HCEC 1CT (cell line): ENCODE data around the gene GTF2F1.
"Not testable (repeated sequence)": the region's sequence is repeated elsewhere in the genome, so short reads cannot be mapped to it uniquely, and the experiment has no call there.

Experiments used
- DNase-seq: peaks from one replicate; pipeline ENCODE4 v3.0.0-alpha.2; 2017

Gene GTF2F1, protein sequence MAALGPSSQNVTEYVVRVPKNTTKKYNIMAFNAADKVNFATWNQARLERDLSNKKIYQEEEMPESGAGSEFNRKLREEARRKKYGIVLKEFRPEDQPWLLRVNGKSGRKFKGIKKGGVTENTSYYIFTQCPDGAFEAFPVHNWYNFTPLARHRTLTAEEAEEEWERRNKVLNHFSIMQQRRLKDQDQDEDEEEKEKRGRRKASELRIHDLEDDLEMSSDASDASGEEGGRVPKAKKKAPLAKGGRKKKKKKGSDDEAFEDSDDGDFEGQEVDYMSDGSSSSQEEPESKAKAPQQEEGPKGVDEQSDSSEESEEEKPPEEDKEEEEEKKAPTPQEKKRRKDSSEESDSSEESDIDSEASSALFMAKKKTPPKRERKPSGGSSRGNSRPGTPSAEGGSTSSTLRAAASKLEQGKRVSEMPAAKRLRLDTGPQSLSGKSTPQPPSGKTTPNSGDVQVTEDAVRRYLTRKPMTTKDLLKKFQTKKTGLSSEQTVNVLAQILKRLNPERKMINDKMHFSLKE

DNA sequence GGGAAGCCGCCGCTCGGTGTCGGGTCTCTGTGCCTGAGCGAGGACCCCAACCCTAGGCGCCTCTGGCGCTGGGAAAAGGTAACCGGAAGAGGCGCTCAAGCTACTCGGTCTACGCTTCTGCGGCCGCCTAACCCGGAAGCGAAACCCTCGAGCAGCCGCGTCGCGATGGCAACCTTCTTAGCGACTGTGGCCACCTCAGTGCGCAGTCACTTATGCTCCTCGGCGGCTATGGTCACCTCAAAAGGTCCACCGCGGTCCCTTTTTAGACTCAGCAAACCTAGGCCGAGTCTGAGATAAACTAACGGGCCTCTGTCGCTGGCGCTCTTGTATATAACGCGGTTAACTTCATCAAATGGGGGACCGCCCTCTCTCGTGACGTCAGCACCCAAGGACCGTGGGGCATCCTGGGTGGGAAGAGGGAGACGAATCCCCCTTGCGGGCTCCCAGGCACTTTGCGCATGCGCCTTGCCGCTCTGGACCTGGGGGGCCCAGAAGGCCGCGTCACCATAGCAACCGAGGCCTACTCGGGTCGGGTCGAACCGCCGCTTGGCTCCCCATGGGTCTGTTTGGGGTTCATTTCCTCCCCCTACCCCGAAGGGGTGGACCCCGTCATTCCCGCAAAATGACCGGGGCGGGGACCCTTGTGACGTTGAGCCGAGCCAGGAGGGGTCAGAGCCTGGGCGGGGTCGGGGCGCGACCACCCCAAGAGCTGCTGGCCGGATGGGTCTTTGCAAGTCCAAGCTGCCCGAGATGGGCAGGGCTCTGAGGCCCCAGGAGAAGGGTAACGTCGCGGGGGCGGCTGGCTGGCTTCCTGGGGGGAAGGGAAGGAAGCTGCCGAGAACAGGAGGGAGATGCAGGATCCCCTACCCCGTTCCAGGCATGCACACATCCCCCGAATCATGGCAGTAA lies at the start of gene GTF2F1:
GTF2F1 (minus strand) TSS at position 91 of the 909 bp plus-strand sequence. CDS start 169 bp downstream, outside the sequence.
- peak; percentile 91 for DNase-seq

DNA sequence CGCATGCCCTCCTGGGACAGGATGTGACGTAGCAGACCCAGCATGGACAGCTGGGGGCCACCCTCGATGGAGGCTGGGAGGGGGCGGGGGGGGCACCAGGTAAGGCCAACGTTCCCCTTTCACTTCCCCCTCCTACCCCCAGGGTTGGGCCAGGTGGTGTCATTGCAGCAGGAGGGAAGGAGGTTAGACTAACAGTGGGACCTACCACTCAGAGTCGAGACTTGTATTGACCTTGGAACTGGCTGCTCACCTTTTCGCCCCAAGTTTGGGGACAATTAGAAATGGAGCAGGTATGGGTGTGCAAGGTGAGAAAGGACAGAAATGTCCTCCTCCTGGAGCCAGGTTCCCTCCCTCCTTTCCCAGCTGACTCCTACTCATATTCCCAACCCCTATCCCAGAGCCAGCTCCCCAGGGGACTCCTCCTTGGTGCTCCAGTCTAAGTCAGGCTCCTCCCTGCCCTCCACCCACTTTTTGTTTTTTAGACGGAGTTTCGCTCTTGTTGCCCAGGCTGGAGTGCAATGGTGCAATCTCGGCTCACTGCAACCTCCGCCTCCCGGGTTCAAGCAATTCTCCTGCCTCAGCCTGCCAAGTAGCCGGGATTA lies 49.2 kb upstream of the GTF2F1 start:
- DNase-seq, result no peak

DNA sequence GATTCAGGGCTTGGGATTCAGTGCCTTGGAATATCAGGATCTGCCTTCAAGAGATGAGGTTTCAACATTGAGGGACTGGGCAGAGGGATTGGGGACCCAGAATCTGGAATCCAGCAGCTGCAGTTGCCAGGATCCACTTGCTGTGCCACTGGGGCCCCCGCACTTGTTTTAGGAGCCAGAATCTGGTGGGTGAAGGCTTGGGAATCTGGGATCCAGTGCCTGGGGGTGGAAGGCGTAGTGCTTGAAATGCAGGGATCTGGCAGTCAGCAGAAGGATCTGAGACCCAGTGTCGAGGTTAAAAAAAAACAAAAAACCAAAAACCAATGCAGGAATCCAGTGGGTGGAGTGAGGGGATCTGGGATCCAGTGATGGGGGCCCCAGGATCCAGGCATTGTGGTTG lies 47.9 kb upstream of the GTF2F1 start:
- DNase-seq, result no peak

DNA sequence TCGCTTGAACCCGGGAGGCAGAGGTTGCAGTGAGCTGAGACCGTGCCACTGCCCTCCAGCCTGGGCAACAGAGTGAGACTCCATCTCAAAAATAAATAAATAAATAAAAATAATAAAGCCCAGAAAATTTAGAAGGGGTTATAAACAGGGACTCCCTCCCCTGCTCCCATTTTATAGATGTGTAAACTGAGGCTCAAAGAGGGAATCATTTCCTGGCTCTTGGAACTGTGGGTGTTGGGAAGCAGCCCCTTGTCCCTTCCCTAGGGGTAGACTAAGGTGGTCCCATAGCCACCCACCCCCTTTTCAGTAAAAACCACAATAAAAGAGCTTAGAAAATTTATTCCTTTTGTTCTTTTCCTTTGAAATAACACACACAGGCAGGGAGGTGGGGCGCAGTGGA lies 46.8 kb upstream of the GTF2F1 start:
- no peak for DNase-seq

DNA sequence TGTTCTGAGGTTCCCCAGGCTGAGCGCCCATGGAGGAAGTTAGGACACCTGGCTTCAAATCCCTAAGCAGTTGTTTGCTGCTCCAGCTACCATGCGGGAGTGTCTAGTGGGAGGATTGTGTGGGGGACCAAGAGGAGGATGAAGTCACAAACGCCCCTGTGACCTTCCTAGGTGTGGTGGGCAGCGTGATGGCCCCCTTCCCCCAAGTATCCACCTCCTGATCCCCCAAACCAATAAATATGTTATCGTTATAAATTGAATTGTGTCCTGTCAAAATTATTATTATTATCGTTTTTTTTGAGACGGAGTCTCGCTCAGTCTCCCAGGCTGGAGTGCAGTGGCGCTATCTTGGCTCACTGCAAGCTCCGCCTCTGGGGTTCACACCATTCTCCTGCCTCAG lies 40.7 kb upstream of the GTF2F1 start, which contains the start of gene SLC25A41:
SLC25A41 (minus strand) TSS at position 101 of the 400 bp plus-strand sequence; CDS start at position 31, 70 bp downstream.
- no peak for DNase-seq

DNA sequence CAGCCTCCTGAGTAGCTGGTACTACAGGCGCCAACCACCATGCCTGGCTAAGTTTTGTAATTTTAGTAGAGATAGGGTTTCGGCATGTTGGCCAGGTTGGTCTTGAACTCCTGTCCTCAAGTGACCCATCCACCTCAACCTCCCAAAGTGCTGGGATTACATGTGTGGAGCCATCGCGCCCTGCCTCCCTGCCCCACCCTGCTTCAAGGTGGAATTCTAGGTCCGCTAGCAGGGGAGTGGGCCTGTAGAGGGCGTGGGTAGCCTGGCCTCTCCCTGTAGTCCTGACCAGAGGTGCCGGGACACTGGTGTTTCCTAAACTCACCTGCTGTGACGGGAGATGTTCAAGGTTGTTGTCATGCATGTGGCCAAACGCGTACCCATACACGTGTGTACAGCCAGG lies 40.2 kb upstream of the GTF2F1 start:
- DNase-seq, result no peak

DNA sequence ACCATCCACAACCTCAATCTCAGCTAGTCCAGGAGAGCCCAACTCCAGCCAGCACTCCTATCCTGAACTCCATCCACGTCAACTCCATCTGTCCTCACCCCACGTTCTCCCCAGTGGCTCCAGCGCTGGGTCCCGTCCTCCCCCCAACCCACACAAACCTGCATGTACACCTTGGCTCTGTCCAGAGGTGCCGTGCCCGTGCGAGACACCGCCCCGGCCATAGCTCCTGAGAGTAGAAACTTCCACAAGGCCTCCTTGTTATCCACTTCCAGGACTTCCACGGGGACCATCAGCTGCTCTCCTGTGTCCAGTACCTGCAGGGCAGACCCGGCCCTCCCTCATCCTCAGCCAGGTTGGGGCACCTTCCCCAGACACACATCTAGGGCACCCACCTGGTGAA lies 38.9 kb upstream of the GTF2F1 start:
- no peak for DNase-seq

DNA sequence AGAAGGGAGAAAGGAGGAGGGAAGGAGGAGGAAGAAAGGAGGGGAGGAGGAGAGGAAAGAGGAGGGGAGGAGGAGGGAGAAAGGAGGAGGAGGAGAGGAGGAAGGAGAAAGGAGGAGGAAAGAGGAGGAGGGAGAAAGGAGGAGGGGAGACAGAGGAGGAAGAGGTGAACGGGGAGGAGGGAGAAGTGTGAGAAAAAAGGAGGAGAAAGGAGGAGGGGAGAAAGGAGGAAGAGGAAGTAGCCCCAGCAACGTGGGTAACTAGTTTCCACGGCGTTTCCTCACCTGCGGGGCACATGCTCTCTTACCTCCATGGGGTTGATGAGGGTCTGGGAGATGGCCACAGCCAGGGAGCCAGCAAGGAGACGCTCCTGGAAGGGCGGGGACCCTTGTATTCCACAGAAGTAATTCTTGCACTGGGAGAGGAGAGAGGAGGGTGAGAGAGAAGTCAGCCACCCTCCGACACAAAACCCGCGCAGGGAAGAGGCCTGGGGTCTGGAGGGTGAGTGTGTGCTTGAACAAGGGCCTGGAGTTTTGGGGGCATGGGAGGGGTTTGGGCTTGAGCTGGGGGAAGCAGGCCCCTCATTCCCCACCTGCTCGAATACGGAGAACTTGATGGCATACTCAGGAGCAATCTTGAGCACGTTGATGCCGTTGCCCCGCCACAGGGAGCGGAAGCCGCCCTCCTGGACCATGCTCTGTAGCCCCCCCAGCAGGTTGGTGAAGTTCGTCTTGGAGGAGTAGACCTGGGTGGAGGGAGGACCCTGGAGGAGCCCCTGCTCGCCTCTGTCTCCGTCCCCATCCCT lies 36.7 kb upstream of the GTF2F1 start:
- no peak for DNase-seq

DNA sequence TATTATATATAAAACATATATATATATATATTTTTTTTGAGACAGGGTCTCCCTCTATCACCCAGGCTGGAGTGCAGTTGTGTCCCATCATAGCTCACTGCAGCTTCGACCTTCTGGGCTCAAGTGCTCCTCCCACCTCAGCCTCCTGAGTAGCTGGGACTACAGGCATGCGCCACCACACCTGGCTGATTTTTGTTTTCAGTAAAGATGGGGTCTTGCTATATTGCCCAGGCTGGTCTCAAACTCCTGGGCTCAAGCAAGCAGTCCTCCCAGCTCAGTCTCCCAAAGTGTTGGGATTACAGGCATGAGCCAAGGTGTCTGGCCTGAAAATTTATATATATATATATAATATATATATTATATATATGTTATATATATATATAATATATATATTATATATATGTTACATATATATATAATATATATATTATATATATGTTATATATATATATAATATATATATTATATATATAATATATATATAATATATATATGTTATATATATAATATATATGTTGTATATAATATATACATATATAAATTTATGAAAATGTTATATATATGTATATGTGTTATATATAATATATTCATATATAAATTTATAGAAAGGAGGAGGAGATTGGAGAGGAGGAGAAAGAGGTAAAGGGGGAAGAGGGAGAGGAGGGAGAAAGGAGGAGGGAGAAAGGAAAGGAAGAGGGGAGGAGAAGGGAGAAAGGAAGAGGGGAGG lies 35.9 kb upstream of the GTF2F1 start:
- not testable (repeated sequence) for DNase-seq

DNA sequence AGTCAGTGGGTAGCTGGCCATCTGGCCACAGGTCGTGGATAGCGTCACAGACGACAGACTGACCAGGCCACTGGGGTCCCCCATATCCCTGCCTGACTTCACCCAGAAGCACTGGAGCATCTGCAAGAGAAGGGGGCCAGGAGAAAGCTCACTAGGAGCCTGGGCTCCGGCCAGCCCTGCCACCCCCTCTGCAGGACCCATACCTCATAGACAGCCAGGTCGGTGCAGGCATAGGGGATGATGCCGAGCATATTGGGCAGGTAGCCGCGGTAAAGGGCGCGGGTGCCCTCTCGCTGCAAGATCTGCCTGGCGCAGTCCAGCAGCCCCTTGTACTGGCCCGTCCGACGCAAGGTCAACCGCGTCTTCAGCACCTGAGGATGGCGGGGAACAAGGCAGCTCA lies 34.2 kb upstream of the GTF2F1 start:
- DNase-seq, result no peak

DNA sequence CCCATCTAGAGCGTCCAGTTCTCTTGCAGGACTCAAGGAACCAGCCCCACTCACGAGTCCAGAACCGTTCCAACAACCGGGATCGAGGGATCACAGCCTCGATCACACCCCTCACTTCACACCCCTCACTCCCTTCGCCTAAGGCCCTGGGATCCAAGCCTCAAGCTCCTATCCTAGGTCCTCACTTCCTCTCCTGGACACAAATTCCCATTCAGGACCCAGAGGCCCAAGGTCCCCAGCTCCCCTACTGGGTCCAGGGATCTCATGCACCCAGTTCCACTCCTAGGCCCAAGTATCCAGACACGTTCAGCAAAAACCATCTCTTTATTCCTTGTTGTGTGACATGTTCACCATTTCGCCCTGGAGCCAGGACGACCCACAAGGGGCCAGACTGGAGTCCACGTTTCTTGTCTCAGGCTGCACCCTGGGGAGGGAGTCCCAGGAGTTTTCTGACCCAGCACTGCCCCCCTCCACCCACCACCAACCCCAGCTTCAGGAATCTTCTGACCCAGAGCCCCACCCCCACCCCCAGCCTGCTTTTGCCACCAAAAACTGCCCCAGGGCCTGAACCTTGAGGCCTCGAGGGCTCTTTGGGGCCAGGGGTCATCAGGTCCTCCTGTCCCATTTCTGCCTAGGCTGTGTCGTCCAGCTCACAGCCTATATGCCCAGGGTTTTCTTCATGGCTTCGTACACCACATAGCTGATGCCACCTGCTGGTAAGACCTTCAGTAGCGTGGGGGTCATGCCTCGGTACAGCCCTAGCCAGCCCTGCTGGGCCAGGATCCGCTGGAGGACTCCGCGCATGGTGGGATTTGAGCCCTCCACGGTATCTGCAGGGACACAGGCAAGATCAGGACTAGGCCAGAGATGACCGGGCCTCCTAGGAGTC lies 33.0 kb upstream of the GTF2F1 start:
- no peak for DNase-seq

DNA sequence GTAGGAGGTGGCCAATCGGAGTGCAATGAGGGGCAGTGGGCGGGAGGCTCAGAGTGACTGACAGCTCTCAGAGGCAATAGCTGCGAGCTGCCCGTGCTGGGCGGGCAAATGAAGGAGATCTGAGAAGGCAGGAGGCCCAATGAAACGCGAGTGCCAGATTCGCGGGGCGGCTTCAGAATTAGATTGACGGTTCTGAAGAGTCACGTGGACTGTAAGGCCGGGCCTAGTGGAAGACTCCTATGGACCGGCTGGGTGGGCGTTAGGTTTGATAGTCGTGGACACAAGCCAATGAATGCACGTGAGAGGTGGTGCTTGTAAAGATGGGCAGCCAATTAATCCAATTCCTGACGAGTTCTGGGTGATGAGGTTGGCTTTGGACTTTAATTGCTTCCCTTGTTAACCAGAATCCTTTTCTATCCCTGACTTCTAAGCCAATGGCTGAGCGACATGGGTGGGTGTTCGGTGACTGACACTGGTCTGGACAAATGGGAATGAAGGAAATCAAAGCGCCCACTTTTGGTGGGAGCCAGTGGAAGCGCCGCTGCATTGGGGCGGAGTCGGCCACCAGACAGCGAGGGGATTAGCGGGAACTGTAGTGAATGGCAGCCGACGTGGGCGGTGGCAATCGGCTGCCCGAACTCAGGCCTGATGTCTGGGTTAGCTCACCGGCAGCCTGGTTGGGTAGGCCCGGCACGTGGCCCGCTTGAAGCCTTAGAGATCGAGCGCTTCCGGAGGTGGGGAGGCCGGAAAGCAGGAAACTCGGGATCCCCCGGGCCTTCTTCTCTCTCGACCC lies 32.2 kb upstream of the GTF2F1 start:
- DNase-seq, result peak; percentile 100

DNA sequence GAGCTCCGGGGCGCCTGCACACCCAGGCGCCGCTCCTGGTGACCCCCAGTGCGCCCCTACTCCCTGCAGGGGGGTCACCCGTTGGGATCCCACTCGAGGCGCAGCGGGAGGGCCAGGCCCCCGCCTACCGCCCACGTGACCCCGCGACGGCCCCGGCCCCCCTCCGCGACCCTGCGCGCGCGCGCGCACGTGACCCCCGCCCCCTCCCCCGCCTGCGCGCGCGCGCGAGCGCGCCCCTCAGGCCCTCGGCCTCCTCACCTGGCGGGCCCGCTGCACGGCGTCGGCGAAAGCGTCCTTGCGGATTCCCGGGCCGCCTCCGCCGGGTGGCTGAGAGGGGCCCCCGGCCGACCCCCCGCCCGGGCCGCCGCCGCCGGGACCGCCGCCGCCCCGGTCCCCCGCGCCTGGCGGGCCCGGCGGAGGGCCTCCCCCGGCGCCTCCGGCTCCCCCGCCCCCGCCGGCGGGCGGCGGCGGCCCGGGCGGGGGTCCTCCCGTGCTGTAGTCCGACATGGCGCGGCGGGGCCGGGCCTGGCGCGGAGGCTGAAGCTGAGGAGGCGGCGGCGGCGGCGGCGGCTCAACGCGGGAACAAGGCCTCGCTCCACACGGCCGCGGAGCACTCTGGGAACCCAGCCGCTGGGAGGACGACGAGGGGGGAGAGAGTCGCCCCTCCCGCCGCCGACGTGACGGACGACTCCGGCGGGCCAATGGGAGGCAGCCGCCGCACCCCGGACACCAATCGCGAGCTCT lies 31.4 kb upstream of the GTF2F1 start, which contains the start of gene KHSRP:
KHSRP (minus strand) TSS at position 617 of the 744 bp plus-strand sequence; CDS start at position 507, 110 bp downstream.
- no peak for DNase-seq

DNA sequence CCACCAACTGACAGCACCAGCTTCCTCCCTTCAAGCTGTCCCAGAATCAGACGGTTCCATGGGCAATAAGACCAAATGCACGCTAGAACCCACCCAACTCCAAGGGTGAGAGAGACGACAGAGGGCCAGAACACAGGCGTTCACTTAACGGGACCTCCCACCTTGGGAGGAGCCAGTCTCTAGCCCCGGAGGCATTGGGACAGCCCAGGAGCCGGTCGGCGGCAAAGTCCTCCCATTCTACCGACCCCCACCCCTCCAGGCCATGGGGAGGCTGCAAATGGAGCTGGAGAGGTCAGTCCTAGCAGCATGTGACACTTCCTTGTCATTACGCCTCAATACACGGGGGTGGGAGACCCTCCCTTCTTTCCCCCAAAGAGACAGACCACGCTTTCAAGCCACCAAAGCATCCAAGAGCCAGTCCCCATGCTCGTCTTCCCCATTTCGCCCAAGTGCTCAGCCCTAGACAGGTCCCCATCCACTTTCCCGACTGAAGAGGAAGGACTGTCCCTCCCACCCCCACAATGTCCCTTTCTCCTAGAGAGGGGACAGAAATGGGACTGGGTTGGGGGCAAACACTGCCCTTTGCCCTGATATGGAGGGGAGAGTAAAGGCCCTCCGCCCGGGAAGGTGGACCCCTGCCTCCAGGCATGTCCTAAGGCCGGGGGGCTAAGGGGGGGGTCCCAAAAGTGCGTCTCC lies 30.7 kb upstream of the GTF2F1 start:
- peak; percentile 47 for DNase-seq

DNA sequence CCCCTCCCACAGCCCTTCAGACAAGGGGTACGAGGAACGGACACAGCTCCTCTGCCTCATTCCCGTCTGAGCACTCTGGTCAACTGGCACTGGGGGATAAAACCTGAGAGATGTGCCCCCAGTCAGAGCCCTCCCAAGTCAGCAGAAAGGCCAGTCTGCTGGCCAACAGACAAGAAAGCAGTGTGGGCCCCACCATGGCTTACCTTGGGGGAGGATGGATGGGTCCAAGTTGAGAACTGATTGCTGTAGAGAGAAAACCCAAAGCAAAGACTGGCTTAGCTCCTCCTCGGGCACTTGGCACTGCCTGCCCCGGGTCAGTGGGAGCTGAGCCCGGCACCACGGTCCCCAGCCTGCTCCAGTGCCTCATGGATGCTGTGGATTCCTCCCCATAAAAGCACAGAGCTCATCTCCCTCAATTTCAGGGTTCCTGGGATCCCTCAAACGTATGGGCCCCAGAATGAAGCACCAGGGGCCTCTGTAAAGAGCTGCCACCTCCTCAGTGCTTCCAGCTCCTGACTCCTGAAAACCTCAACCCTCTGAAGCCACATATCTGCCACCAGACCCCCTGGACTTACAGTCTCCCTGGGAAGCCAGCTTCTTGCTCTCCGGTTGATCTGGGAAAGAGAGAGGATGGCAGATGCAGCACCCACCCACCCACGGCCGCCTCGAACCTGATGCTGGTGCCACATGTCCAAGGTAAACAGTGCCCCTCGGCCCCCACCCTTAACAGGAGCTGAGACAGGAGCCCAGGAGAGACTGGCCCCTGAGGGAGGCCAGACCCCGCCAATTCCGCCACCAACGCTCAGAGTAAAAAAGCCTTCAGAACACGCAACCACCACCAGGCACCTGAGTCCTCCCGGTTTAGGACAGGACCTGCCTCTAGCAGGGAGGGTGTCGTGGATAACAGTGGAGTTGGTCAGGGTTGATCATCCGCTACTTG lies 28.4 kb upstream of the GTF2F1 start:
- no peak for DNase-seq

DNA sequence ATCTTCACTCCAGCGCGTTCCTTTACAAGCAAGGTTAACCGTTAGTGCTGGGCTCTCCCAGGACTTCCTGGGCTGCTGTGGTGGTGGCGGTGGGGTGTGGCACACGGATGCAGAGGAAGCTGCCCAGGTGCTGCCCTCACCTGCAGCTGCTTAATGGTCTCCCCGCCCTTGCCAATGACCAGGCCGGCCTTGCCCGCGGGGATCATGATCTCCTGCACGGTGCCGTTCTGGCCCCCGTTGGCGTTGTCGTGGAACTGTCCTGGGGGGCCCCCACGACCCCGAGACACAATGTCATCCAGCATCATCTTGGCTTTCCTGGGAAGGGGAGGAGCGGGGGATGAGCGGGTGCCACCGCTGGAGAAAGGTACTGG lies 25.6 kb upstream of the GTF2F1 start:
- DNase-seq, result no peak
